Neural cell (in vitro differentiated cells): ENCODE measurements around the gene PGBD2. TPM values are rescaled to one million over a fixed set of nuclear protein-coding genes. Genes with fewer than 3 reads are reported as not detected.

ENCODE experiments used
- H2AFZ ChIP-seq: fragments of 200-600, 300-800 bp; sonication (generic), shearing (Covaris generic); 2 replicates; pipeline ENCODE4 v1.6.0; 2014; ENCODE audit warnings: low read depth, mild to moderate bottlenecking, antibody characterized with exemption, low read length, moderate library complexity
- H3F3A ChIP-seq: fragments of 200-600 bp; shearing (Covaris generic); 2 replicates; pipeline ENCODE4 v1.6.1; 2016; ENCODE audit warnings: mild to moderate bottlenecking, moderate library complexity, mixed read lengths, antibody characterized with exemption, low read length; ENCODE audit not compliant: insufficient read depth, poor library complexity, severe bottlenecking
- H3K27ac ChIP-seq: fragments of 200-600, 300-800 bp; sonication (generic), shearing (Covaris generic); 2 replicates; pipeline ENCODE4 v1.5.1; 2014; ENCODE audit warnings: mild to moderate bottlenecking, low read length, moderate library complexity
- H3K27me3 ChIP-seq: fragments of 300-800, 200-600 bp; sonication (generic), shearing (Covaris generic); 2 replicates; pipeline ENCODE4 v1.6.0; 2014; ENCODE audit warnings: mild to moderate bottlenecking, low read depth, low read length, moderate library complexity; ENCODE audit not compliant: insufficient read depth
- H3K36me3 ChIP-seq: fragments of 300-800, 200-600 bp; sonication (generic), shearing (Covaris generic); 2 replicates; pipeline ENCODE4 v1.5.1; 2014; ENCODE audit warnings: mild to moderate bottlenecking, antibody characterized with exemption, low read length, moderate library complexity; ENCODE audit not compliant: insufficient read depth
- H3K4me2 ChIP-seq: fragments of 300-800, 200-600 bp; sonication (generic), shearing (Covaris generic); 2 replicates; pipeline ENCODE4 v1.6.0; 2014; ENCODE audit warnings: mild to moderate bottlenecking, low read length
- H3K4me3 ChIP-seq: fragments of 300-800, 200-600 bp; sonication (generic), shearing (Covaris generic); 2 replicates; pipeline ENCODE4 v1.5.1; 2014; ENCODE audit warnings: mild to moderate bottlenecking, low read length, moderate library complexity
- H3K79me2 ChIP-seq: fragments of 200-600 bp; shearing (Covaris generic); replicated peaks from 2 replicates; pipeline ENCODE4 v1.6.0; 2014; ENCODE audit warnings: mild to moderate bottlenecking, low read length, moderate library complexity; ENCODE audit not compliant: insufficient read depth
- H3K9ac ChIP-seq: fragments of 300-800, 200-600 bp; sonication (generic), shearing (Covaris generic); 2 replicates; pipeline ENCODE4 v1.6.1; 2016; ENCODE audit warnings: mild to moderate bottlenecking, low read length, mixed read lengths
- H3K9me2 ChIP-seq: fragments of 200-600 bp; shearing (Covaris generic); 2 replicates; pipeline ENCODE4 v1.6.1; 2016; ENCODE audit warnings: mild to moderate bottlenecking, low read length, mixed read lengths; ENCODE audit not compliant: insufficient read depth
- H3K9me3 ChIP-seq: fragments of 200-600, 300-800 bp; sonication (generic), shearing (Covaris generic); 2 replicates; pipeline ENCODE4 v1.6.1; 2016; ENCODE audit warnings: mild to moderate bottlenecking, mixed run types, low read length, moderate library complexity, mixed read lengths
- H4K20me1 ChIP-seq: fragments of 200-600 bp; shearing (Covaris generic); 2 replicates; pipeline ENCODE4 v1.6.1; 2016; ENCODE audit warnings: mild to moderate bottlenecking, mixed run types; ENCODE audit not compliant: insufficient read depth
- CTCF ChIP-seq: fragments of 450-650 bp; IDR thresholded peaks from 2 replicates; pipeline ENCODE4 v1.5.1; 2014; ENCODE audit warnings: antibody characterized with exemption, mild to moderate bottlenecking, moderate library complexity; ENCODE audit not compliant: poor library complexity, severe bottlenecking
- EP300 ChIP-seq: fragments of 450-650 bp; conservative IDR thresholded peaks from 2 replicates; pipeline ENCODE4 v1.6.1; 2014; ENCODE audit warnings: antibody characterized with exemption, mild to moderate bottlenecking, moderate library complexity; ENCODE audit not compliant: poor library complexity, severe bottlenecking
- EZH2 ChIP-seq: fragments of 200-600, 300-800 bp; shearing (Covaris generic), sonication (generic); IDR thresholded peaks from 2 replicates; pipeline ENCODE4 v1.6.1; 2014; ENCODE audit warnings: antibody characterized with exemption, low read length, borderline replicate concordance, mild to moderate bottlenecking; ENCODE audit not compliant: insufficient read depth, poor library complexity, severe bottlenecking
- MXI1 ChIP-seq: fragments of 450-650 bp; conservative IDR thresholded peaks from 2 replicates; pipeline ENCODE4 v1.6.1; 2014; ENCODE audit warnings: antibody characterized with exemption, mild to moderate bottlenecking; ENCODE audit not compliant: poor library complexity, severe bottlenecking
- POLR2AphosphoS5 ChIP-seq: IDR thresholded peaks from 2 replicates; pipeline ENCODE4 v1.6.1; 2012
- RAD21 ChIP-seq: fragments of 450-650 bp; conservative IDR thresholded peaks from 2 replicates; pipeline ENCODE4 v1.6.1; 2014; ENCODE audit warnings: antibody characterized with exemption, mild to moderate bottlenecking, moderate library complexity
- REST ChIP-seq: IDR thresholded peaks from 2 replicates; pipeline ENCODE4 v1.6.1; 2012; ENCODE audit warnings: borderline replicate concordance
- SMC3 ChIP-seq: fragments of 450-650 bp; conservative IDR thresholded peaks from 2 replicates; pipeline ENCODE4 v1.6.1; 2014; ENCODE audit warnings: antibody characterized with exemption, mild to moderate bottlenecking, moderate library complexity; ENCODE audit not compliant: poor library complexity
- TAF1 ChIP-seq: IDR thresholded peaks from 2 replicates; pipeline ENCODE4 v1.6.1; 2012; ENCODE audit warnings: low read depth
- polyA plus RNA-seq: library from polyadenylated mRNA; depleted of rRNA; stranded (reverse); fragments of >200 nt; gene quantifications from 2 replicates; pipeline ENCODE4 v1.2.3, GENCODE V29; 2014

The PGBD2 gene
- polyA plus RNA-seq, 1 donor from 2014 or later: 8.1 TPM

- Histone ChIP-seq H4K20me1 (no peaks in the 10 kb centered on the region), H3K9me3 (no peaks in the 10 kb centered on the region), H3K79me2 (peaks cover 17% of the 10 kb centered on the region), H3K27me3 (no peaks in the 10 kb centered on the region), H3K4me3 (peak overlapping the region; percentile 90), H3K27ac (peak overlapping the region; percentile 90), H3K36me3 (no peaks in the 10 kb centered on the region), H3K9ac (peak overlapping the region; percentile 85), H3F3A (no peaks in the 10 kb centered on the region), H2AFZ (peak overlapping the region; percentile 74), H3K9me2 (no peaks in the 10 kb centered on the region), H3K4me2 (peak overlapping the region; percentile 37)
- no peak for TF ChIP-seq CTCF
- TF ChIP-seq SMC3: no peak
- TF ChIP-seq EP300: no peak
- TF ChIP-seq POLR2AphosphoS5: no peak
- TF ChIP-seq RAD21: no peak
- TF ChIP-seq REST: no peak
- no peak for TF ChIP-seq TAF1
- no peak for TF ChIP-seq MXI1
- TF ChIP-seq EZH2: no peak
Measured at GRCh38 chr1:248905662-248906008, 400 bp upstream of the PGBD2 start.

GRCh38 chr1:248906753-248907661, 972 bp downstream of the PGBD2 start:
- no peaks in the 10 kb centered on the region for H3K27me3 ChIP-seq
- H3F3A ChIP-seq: no peaks in the 10 kb centered on the region
- peak; percentile 4 for TF ChIP-seq TAF1
- no peak for TF ChIP-seq RAD21
- TF ChIP-seq POLR2AphosphoS5: peak; percentile 85
- no peaks in the 10 kb centered on the region for H4K20me1 ChIP-seq
- peak overlapping the region; percentile 53 for H2AFZ ChIP-seq
- H3K4me3 ChIP-seq: peak overlapping the region; percentile 65
- H3K9me2 ChIP-seq: no peaks in the 10 kb centered on the region
- no peaks in the 10 kb centered on the region for H3K36me3 ChIP-seq
- no peaks in the 10 kb centered on the region for H3K9me3 ChIP-seq
- peak overlapping the region; percentile 89 for H3K4me2 ChIP-seq
- peaks cover 17% of the 10 kb centered on the region for H3K79me2 ChIP-seq
- H3K9ac ChIP-seq: peak overlapping the region; percentile 84
- peak overlapping the region; percentile 95 for H3K27ac ChIP-seq
